Measurements from ENCODE around the gene KLHL18. TPM values are rescaled to one million over a fixed set of nuclear protein-coding genes. Genes with fewer than 3 reads are reported as not detected.
"Not testable (repeated sequence)": the region's sequence is repeated elsewhere in the genome, so short reads cannot be mapped to it uniquely, and the experiment has no call there.

The KLHL18 gene
- total RNA-seq, 1 donor from 2014 or later = 1.8 TPM

DNA sequence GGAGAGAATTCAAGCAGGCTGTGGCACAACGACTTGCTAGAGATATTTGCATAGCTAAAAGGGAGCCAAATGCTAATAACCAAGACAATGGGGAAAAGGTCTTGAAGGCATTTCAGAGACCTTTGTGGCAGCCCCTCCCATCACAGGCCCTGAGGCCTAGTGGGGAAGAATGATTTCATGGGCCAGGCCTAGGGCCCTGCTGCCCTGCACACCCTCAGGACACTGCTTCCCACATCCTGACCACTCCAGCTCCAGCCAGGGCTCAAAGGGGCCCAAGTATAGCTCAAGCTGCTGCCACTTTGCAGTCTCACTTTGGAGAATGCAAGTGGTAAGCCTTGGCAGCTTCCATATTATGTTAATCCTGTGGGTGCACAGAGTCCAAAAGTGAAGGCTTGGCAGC is 76.6 kb downstream of the KLHL18 start:
- no peak for TF ChIP-seq CTCF (IDR thresholded peaks at IDR 0.05)
- Histone ChIP-seq H3K27me3 (no peaks in the 10 kb centered on the region), H3K36me3 (no peaks in the 10 kb centered on the region), H3K9me3 (peaks cover 16 to 22% of the 10 kb centered on the region in 2 donors), H3K4me3 (no peak overlapping the region), H3K4me1 (no peaks in the 10 kb centered on the region), H3K27ac (no peak overlapping the region)
- intact Hi-C loops (cut with DNase I) = no loop called here
- no peak for DNase-seq (ENCODE audit: low spot score in 2 of 2)

- H3K36me3 ChIP-seq; H3K27ac ChIP-seq; H3K27me3 ChIP-seq; H3K4me1 ChIP-seq; intact Hi-C loops (cut with DNase I); H3K4me3 ChIP-seq; DNase-seq (ENCODE audit: low spot score in 2 of 2): not testable (repeated sequence)
- peaks cover 16 to 22% of the 10 kb centered on the region in 2 donors for H3K9me3 ChIP-seq
Measured at GRCh38 chr3:47360110-47360517, 77.4 kb downstream of the KLHL18 start.

GRCh38 chr3:47362701-47363100 is 80.0 kb downstream of the KLHL18 start:
- no peak for TF ChIP-seq CTCF (IDR thresholded peaks at IDR 0.05)
- no peak for DNase-seq (ENCODE audit: low spot score in 2 of 2)
- H3K4me1 ChIP-seq = peaks cover 0 to 6% of the 10 kb centered on the region in 2 donors
- H3K36me3 ChIP-seq = no peaks in the 10 kb centered on the region
- peaks cover 16 to 22% of the 10 kb centered on the region in 2 donors for H3K9me3 ChIP-seq
- intact Hi-C loops (cut with DNase I) = no loop called here
- H3K4me3 ChIP-seq = no peak overlapping the region
- H3K27me3 ChIP-seq = no peaks in the 10 kb centered on the region
- no peak overlapping the region for H3K27ac ChIP-seq

- Histone ChIP-seq H3K27me3 (no peaks in the 10 kb centered on the region), H3K9me3 (peaks cover 0 to under 1% of the 10 kb centered on the region in 2 donors), H3K4me3 (no peak overlapping the region), H3K36me3 (no peaks in the 10 kb centered on the region), H3K4me1 (peaks cover 0 to 6% of the 10 kb centered on the region in 2 donors), H3K27ac (peak overlapping the region; percentile 20 to 37)
- peak in 1 of 2 donors; percentile 66 for DNase-seq (ENCODE audit: low spot score in 2 of 2)
- TF ChIP-seq CTCF (IDR thresholded peaks at IDR 0.05) = no peak
- intact Hi-C loops (cut with DNase I) = loop anchor here (5.0 kb wide), 1 partner anchor 83 kb away; the partner anchor contains the start of genes KIF9 and KLHL18
Measured at GRCh38 chr3:47365213-47366153, 82.7 kb downstream of the KLHL18 start.

- Histone ChIP-seq H3K9me3 (no peaks in the 10 kb centered on the region), H3K36me3 (no peaks in the 10 kb centered on the region), H3K4me3 (no peak overlapping the region), H3K27me3 (no peaks in the 10 kb centered on the region), H3K4me1 (peaks cover 0 to 6% of the 10 kb centered on the region in 2 donors), H3K27ac (no peak overlapping the region)
- intact Hi-C loops (cut with DNase I) = loop anchor here (5.0 kb wide), 1 partner anchor 85 kb away; the partner anchor contains the start of genes KIF9 and KLHL18
- no peak for DNase-seq (ENCODE audit: low spot score in 2 of 2)
- TF ChIP-seq CTCF (IDR thresholded peaks at IDR 0.05) = no peak
Measured at GRCh38 chr3:47366833-47367232, 84.1 kb downstream of the KLHL18 start.

DNA sequence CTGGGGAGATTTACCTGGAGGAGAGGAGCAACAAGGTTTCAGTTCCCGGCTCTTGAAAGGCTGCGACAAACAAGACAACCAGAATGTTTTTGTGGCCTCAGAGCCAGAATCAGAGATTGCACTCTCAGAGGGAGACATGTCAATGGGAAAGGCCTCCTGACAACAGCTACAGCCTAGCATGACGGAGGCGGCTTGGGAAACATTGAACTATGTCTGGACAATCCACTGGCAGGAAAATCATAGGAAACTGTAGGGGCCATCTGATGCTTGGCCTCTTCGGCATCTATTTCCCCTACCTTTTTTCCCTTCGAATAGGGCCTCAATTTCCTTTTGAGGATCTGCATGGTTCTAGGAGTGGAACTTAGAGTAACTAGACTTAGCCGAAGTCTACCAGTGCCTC is 84.9 kb downstream of the KLHL18 start:
- no peak for TF ChIP-seq CTCF (IDR thresholded peaks at IDR 0.05)
- no peaks in the 10 kb centered on the region for H3K36me3 ChIP-seq
- H3K9me3 ChIP-seq = no peaks in the 10 kb centered on the region
- H3K27ac ChIP-seq = no peak overlapping the region
- intact Hi-C loops (cut with DNase I) = loop anchor here (5.0 kb wide), 1 partner anchor 85 kb away; the partner anchor contains the start of genes KIF9 and KLHL18
- no peak for DNase-seq (ENCODE audit: low spot score in 2 of 2)
- no peaks in the 10 kb centered on the region for H3K27me3 ChIP-seq
- peaks cover 0 to 6% of the 10 kb centered on the region in 2 donors for H3K4me1 ChIP-seq
- no peak overlapping the region for H3K4me3 ChIP-seq

GRCh38 chr3:47370020-47370419 is 87.3 kb downstream of the KLHL18 start:
- DNase-seq (ENCODE audit: low spot score in 2 of 2); intact Hi-C loops (cut with DNase I): not testable (repeated sequence)

More at GRCh38 chr3:47370020-47370419, 87.3 kb downstream of the KLHL18 start:
- H3K9me3 ChIP-seq, H3K4me1 ChIP-seq, H3K4me3 ChIP-seq, H3K36me3 ChIP-seq, H3K27ac ChIP-seq, H3K27me3 ChIP-seq: not testable (repeated sequence)
